ENCODE results near the gene LBHD2.

- no peak for TF ChIP-seq CTCF (IDR thresholded peaks at IDR 0.05)
- TF ChIP-seq POLR2A (IDR thresholded peaks at IDR 0.05), result no peak
Measured at GRCh38 chr14:103070263-103070885, 13.6 kb upstream of the LBHD2 start.

Data from right lobe of liver (tissue), 4 donors.